WTC11 (cell line): ENCODE results near the gene SKAP2. TPM values are rescaled to one million over a fixed set of nuclear protein-coding genes. Genes with fewer than 3 reads are reported as not detected.

Experiments
- ATAC-seq: fragments of 200-7000 bp; cut with Tn5 transposase; 2 replicates; pipeline ENCODE4 v1.10.0; 2021; ENCODE audit warnings: mild to moderate bottlenecking, moderate library complexity
- CTCF ChIA-PET: fragments of 300-600 bp; sonication (Branson Sonifier 250); formaldehyde crosslinking; loops from one replicate; lab custom pipeline; 2021; ENCODE audit warnings: antibody characterized with exemption; lab: Charles Lee
- POLR2A ChIA-PET: fragments of 350-600 bp; sonication (Branson Sonifier 250); formaldehyde crosslinking; loops from one replicate; lab custom pipeline; 2021; ENCODE audit warnings: antibody characterized with exemption; lab: Charles Lee
- DNase-seq: peaks from one replicate; pipeline ENCODE4 v3.0.0; 2021; ENCODE audit warnings: low spot score
- H3K27ac Mint-ChIP-seq: 2 replicates; pipeline ENCODE4 v1.8.0; 2021; ENCODE audit warnings: mixed read lengths
- H3K27me3 Mint-ChIP-seq: 2 replicates; pipeline ENCODE4 v1.8.0; 2021; ENCODE audit warnings: low read depth, mild to moderate bottlenecking, moderate library complexity, mixed read lengths
- H3K36me3 Mint-ChIP-seq: 2 replicates; pipeline ENCODE4 v1.8.0; 2021; ENCODE audit warnings: mixed read lengths
- H3K4me1 Mint-ChIP-seq: 2 replicates; pipeline ENCODE4 v1.8.0; 2022; ENCODE audit warnings: mixed read lengths
- H3K4me3 Mint-ChIP-seq: 2 replicates; pipeline ENCODE4 v1.8.0; 2021; ENCODE audit warnings: mild to moderate bottlenecking, moderate library complexity, mixed read lengths
- H3K9me3 Mint-ChIP-seq: 2 replicates; pipeline ENCODE4 v1.8.0; 2021; ENCODE audit warnings: mixed read lengths
- ATF2 ChIP-seq: sonication (generic); formaldehyde crosslinking; IDR thresholded peaks from 2 replicates; pipeline ENCODE4 v1.8.1; 2022; ENCODE audit warnings: low read depth, missing genetic modification reagents, borderline replicate concordance
- ATF6 ChIP-seq: sonication (generic); formaldehyde crosslinking; IDR thresholded peaks from 2 replicates; pipeline ENCODE4 v1.8.1; 2023; ENCODE audit warnings: mild to moderate bottlenecking, missing genetic modification reagents
- E2F4 ChIP-seq: sonication (generic); formaldehyde crosslinking; IDR thresholded peaks from 2 replicates; pipeline ENCODE4 v1.8.1; 2022; ENCODE audit warnings: low read depth, mild to moderate bottlenecking, moderate library complexity, missing genetic modification reagents, borderline replicate concordance
- ETV6 ChIP-seq: sonication (generic); formaldehyde crosslinking; IDR thresholded peaks from 2 replicates; pipeline ENCODE4 v1.8.1; 2022; ENCODE audit warnings: mild to moderate bottlenecking, missing genetic modification reagents
- GABPB1 ChIP-seq: sonication (generic); formaldehyde crosslinking; IDR thresholded peaks from 2 replicates; pipeline ENCODE4 v1.8.1; 2023; ENCODE audit warnings: mild to moderate bottlenecking, missing genetic modification reagents
- GTF2I ChIP-seq: fragments of 250-450 bp; sonication (Bioruptor Pico); conservative IDR thresholded peaks from 2 replicates; pipeline ENCODE4 v1.4.0; 2021; ENCODE audit warnings: mild to moderate bottlenecking
- HMGXB4 ChIP-seq: sonication (generic); formaldehyde crosslinking; IDR thresholded peaks from 2 replicates; pipeline ENCODE4 v1.8.1; 2023; ENCODE audit warnings: mild to moderate bottlenecking, moderate library complexity, missing genetic modification reagents
- JAZF1 ChIP-seq: fragments of 250-450 bp; sonication (Bioruptor Pico); IDR thresholded peaks from 2 replicates; pipeline ENCODE4 v1.9.0; 2021; ENCODE audit warnings: moderate library complexity, mild to moderate bottlenecking, inconsistent platforms
- JUN ChIP-seq: sonication (generic); formaldehyde crosslinking; IDR thresholded peaks from 2 replicates; pipeline ENCODE4 v1.8.0; 2023; ENCODE audit warnings: mild to moderate bottlenecking, missing genetic modification reagents
- MYBL2 ChIP-seq: sonication (generic); formaldehyde crosslinking; IDR thresholded peaks from 2 replicates; pipeline ENCODE4 v1.8.1; 2023; ENCODE audit warnings: mild to moderate bottlenecking, moderate library complexity, missing genetic modification reagents
- PRRX2 ChIP-seq: fragments of 250-450 bp; sonication (Bioruptor Pico); IDR thresholded peaks from 2 replicates; pipeline ENCODE4 v1.8.0; 2021; ENCODE audit warnings: mild to moderate bottlenecking
- RORB ChIP-seq: fragments of 250-450 bp; sonication (Bioruptor Pico); IDR thresholded peaks from 2 replicates; pipeline ENCODE4 v1.9.0; 2021; ENCODE audit warnings: mild to moderate bottlenecking
- SMAD4 ChIP-seq: sonication (generic); formaldehyde crosslinking; IDR thresholded peaks from 2 replicates; pipeline ENCODE4 v1.8.0; 2022; ENCODE audit warnings: mild to moderate bottlenecking, missing genetic modification reagents
- SP1 ChIP-seq: sonication (generic); formaldehyde crosslinking; conservative IDR thresholded peaks from 2 replicates; pipeline ENCODE4 v1.8.1; 2022; ENCODE audit warnings: missing genetic modification reagents
- TEAD4 ChIP-seq: sonication (generic); formaldehyde crosslinking; IDR thresholded peaks from 2 replicates; pipeline ENCODE4 v1.8.0; 2022; ENCODE audit warnings: mild to moderate bottlenecking, missing genetic modification reagents
- TP53 ChIP-seq: sonication (generic); formaldehyde crosslinking; IDR thresholded peaks from 2 replicates; pipeline ENCODE4 v1.8.1; 2023; ENCODE audit warnings: mild to moderate bottlenecking, missing genetic modification reagents
- ZNF263 ChIP-seq: sonication (generic); formaldehyde crosslinking; IDR thresholded peaks from 2 replicates; pipeline ENCODE4 v1.8.1; 2022; ENCODE audit warnings: low read depth, mild to moderate bottlenecking, moderate library complexity, missing genetic modification reagents
- ZNF416 ChIP-seq: fragments of 250-450 bp; sonication (Bioruptor Pico); IDR thresholded peaks from 2 replicates; pipeline ENCODE4 v1.9.0; 2021; ENCODE audit warnings: mild to moderate bottlenecking, inconsistent platforms
- ZNF423 ChIP-seq: fragments of 250-450 bp; sonication (Bioruptor Pico); IDR thresholded peaks from 2 replicates; pipeline ENCODE4 v2.1.2; 2022; ENCODE audit warnings: mild to moderate bottlenecking, moderate library complexity
- ZSCAN18 ChIP-seq: fragments of 250-450 bp; sonication (Bioruptor Pico); IDR thresholded peaks from 2 replicates; pipeline ENCODE4 v2.1.2; 2022; ENCODE audit warnings: mild to moderate bottlenecking, moderate library complexity
- total RNA-seq: library from RNA; stranded (reverse); gene quantifications from 3 replicates; pipeline ENCODE4 v1.2.3, GENCODE V29; 2021

The SKAP2 gene
- total RNA-seq, 1 experiment from 2014 or later = 2.5 TPM

GRCh38 chr7:26857506-26858240 lies 6.7 kb downstream of the SKAP2 start (continued):
- TF ChIP-seq ATF6 (CRISPR knock-in tag) (no peak), GTF2I (CRISPR knock-in tag) (no peak), TP53 (CRISPR knock-in tag) (no peak), MYBL2 (CRISPR knock-in tag) (no peak), ETV6 (no peak), PRRX2 (no peak), JAZF1 (CRISPR knock-in tag) (no peak), ZNF423 (CRISPR knock-in tag) (no peak), E2F4 (CRISPR knock-in tag) (no peak)

- TF ChIP-seq MYBL2 (CRISPR knock-in tag) = no peak
- ATAC-seq = no peak
- peaks cover 81% of the 10 kb centered on the region for H3K27me3 Mint-ChIP-seq
- peak overlapping the region; percentile 62 for H3K4me3 Mint-ChIP-seq
- no peak for DNase-seq
- no peak overlapping the region for H3K27ac Mint-ChIP-seq
- CTCF ChIA-PET = interaction anchor here (0.8 to 2.4 kb wide), 6 partner anchors 175 to 487 kb away, joined by 3 to 11 read pairs (median 8); partner anchors contain the start of genes HOXA1 and HOXA5
- peaks cover 32% of the 10 kb centered on the region for H3K4me1 Mint-ChIP-seq
- H3K9me3 Mint-ChIP-seq = no peaks in the 10 kb centered on the region
- H3K36me3 Mint-ChIP-seq = no peaks in the 10 kb centered on the region
- POLR2A ChIA-PET = interaction anchor here (0.7 kb wide), 1 partner anchor 1559 kb away, joined by 5 read pairs; no protein-coding TSS in a partner anchor
Measured at GRCh38 chr7:26857170-26857505, 7.3 kb downstream of the SKAP2 start.

GRCh38 chr7:26856176-26856985 lies 8.0 kb downstream of the SKAP2 start:
- DNase-seq (no peak), ATAC-seq (no peak)
- POLR2A ChIA-PET = interaction anchor here (0.7 kb wide), 1 partner anchor 1558 kb away, joined by 5 read pairs; no protein-coding TSS in a partner anchor
- H3K4me3 Mint-ChIP-seq = peak overlapping the region; percentile 55
- H3K4me1 Mint-ChIP-seq = peaks cover 32% of the 10 kb centered on the region
- CTCF ChIA-PET = interaction anchor here (1.8 to 2.4 kb wide), 2 partner anchors 174 to 305 kb away, joined by 7 to 11 read pairs; no protein-coding TSS in a partner anchor
- TF ChIP-seq ZSCAN18 (CRISPR knock-in tag) (no peak), ETV6 (no peak), SP1 (no peak), HMGXB4 (CRISPR knock-in tag) (no peak), GABPB1 (CRISPR knock-in tag) (no peak), SMAD4 (CRISPR knock-in tag) (no peak), JUN (CRISPR knock-in tag) (no peak), TEAD4 (CRISPR knock-in tag) (no peak), ZNF263 (CRISPR knock-in tag) (no peak), MYBL2 (CRISPR knock-in tag) (no peak), ATF2 (no peak), ZNF416 (no peak), RORB (no peak)
- H3K9me3 Mint-ChIP-seq = no peaks in the 10 kb centered on the region
- H3K27ac Mint-ChIP-seq = no peak overlapping the region
- peaks cover 76% of the 10 kb centered on the region for H3K27me3 Mint-ChIP-seq
- no peaks in the 10 kb centered on the region for H3K36me3 Mint-ChIP-seq
